Endodermal cell (in vitro differentiated cells): ENCODE measurements around the gene HLA-DQA1. TPM values are rescaled to one million over a fixed set of nuclear protein-coding genes. Genes with fewer than 3 reads are reported as not detected.

Experiments
- DNase-seq: peaks from one replicate; pipeline ENCODE4 v3.0.0-alpha.2; 2017
- H3K27ac ChIP-seq: 2 replicates; pipeline ENCODE4 v1.5.1; 2013; ENCODE audit warnings: mild to moderate bottlenecking, low read depth, low read length, moderate library complexity
- H3K27me3 ChIP-seq: 2 replicates; pipeline ENCODE4 v1.6.1; 2013; ENCODE audit warnings: mild to moderate bottlenecking, low read length, moderate library complexity; ENCODE audit not compliant: insufficient read depth, control insufficient read depth, poor library complexity, severe bottlenecking
- H3K36me3 ChIP-seq: 2 replicates; pipeline ENCODE4 v1.7.0; 2013; ENCODE audit warnings: mild to moderate bottlenecking, low read length, moderate library complexity; ENCODE audit not compliant: control insufficient read depth, insufficient read depth
- H3K4me1 ChIP-seq: one replicate; pipeline ENCODE4 v1.7.0; 2013; ENCODE audit warnings: low read length; ENCODE audit not compliant: control insufficient read depth, insufficient read depth
- H3K4me3 ChIP-seq: 2 replicates; pipeline ENCODE4 v1.5.1; 2013; ENCODE audit warnings: mild to moderate bottlenecking, low read length, moderate library complexity
- H3K9ac ChIP-seq: 2 replicates; pipeline ENCODE4 v1.6.1; 2013; ENCODE audit warnings: mild to moderate bottlenecking, low read length, moderate library complexity; ENCODE audit not compliant: poor library complexity, severe bottlenecking; ENCODE audit errors: extremely low read depth
- H3K9me3 ChIP-seq: 2 replicates; pipeline ENCODE4 v1.6.1; 2013; ENCODE audit warnings: mild to moderate bottlenecking, low read length, moderate library complexity; ENCODE audit not compliant: control insufficient read depth
- H3K27ac Mint-ChIP-seq: 2 replicates; pipeline ENCODE4 v1.8.0; 2020; ENCODE audit warnings: mixed read lengths
- H3K27me3 Mint-ChIP-seq: 2 replicates; pipeline ENCODE4 v1.8.0; 2021; ENCODE audit warnings: mild to moderate bottlenecking, mixed read lengths; ENCODE audit not compliant: insufficient read depth
- H3K36me3 Mint-ChIP-seq: 2 replicates; pipeline ENCODE4 v1.8.0; 2020; ENCODE audit warnings: low read depth, mixed read lengths
- H3K4me1 Mint-ChIP-seq: 2 replicates; pipeline ENCODE4 v1.8.0; 2020; ENCODE audit warnings: mixed read lengths
- H3K4me3 Mint-ChIP-seq: 2 replicates; pipeline ENCODE4 v1.8.0; 2020; ENCODE audit warnings: mild to moderate bottlenecking, moderate library complexity, mixed read lengths
- H3K9me3 Mint-ChIP-seq: 2 replicates; pipeline ENCODE4 v1.8.0; 2020; ENCODE audit warnings: mild to moderate bottlenecking, mixed read lengths
- CTCF ChIP-seq: fragments of 200-600 bp; sonication (generic); conservative IDR thresholded peaks from 2 replicates; pipeline ENCODE4 v1.5.0; 2021; ENCODE audit warnings: antibody characterized with exemption, mild to moderate bottlenecking
- WGBS, 2 experiments: methylation state at CpG; one replicate each; pipeline versions ENCODE4 v1.1.5 to v1.1.7; 2013; ENCODE audit warnings: missing lambda C conversion rate in 2 of 2, mixed read lengths in 1 of 2; ENCODE audit not compliant: insufficient coverage in 1 of 2, insufficient read length in 1 of 2; 5-methylcytosine and 5-hydroxymethylcytosine counted together
- total RNA-seq, 2 donors: library from RNA; stranded (reverse); fragmentation: NEBNext Ultra II Directional in 1 of 2; extraction: Animal tissue kit (Norgen Biotek cat#: 25700) in 1 of 2; gene quantifications; 2 replicates in 1 of 2; 3 replicates in 1 of 2; pipeline ENCODE4 v1.2.1, GENCODE V29; 2021

Gene HLA-DQA1
- total RNA-seq, 2 donors from 2014 or later, result 0.97 TPM; not detected in 1

GRCh38 chr6:32689531-32690501 lies 52.6 kb downstream of the HLA-DQA1 start:
- no peak for TF ChIP-seq CTCF
- H3K4me3 ChIP-seq, result no peak overlapping the region
- H3K4me1 Mint-ChIP-seq, result no peaks in the 10 kb centered on the region
- no peaks in the 10 kb centered on the region for H3K4me1 ChIP-seq
- no peak overlapping the region for H3K27ac ChIP-seq
- no peaks in the 10 kb centered on the region for H3K36me3 Mint-ChIP-seq
- DNase-seq, result no peak
- H3K9ac ChIP-seq, result no peak overlapping the region
- H3K27me3 Mint-ChIP-seq, result peaks cover 2% of the 10 kb centered on the region
- no peak overlapping the region for H3K4me3 Mint-ChIP-seq
- H3K9me3 ChIP-seq, result peaks cover 17% of the 10 kb centered on the region
- H3K27me3 ChIP-seq, result no peaks in the 10 kb centered on the region
- H3K27ac Mint-ChIP-seq, result no peak overlapping the region
- no peaks in the 10 kb centered on the region for H3K36me3 ChIP-seq
- H3K9me3 Mint-ChIP-seq, result peaks cover 7% of the 10 kb centered on the region
- 67 to 95% methylated on average over 2 to 5 of the region's 5 CpGs for WGBS, 2 experiments

- H3K4me3 Mint-ChIP-seq, result no peak overlapping the region
- no peaks in the 10 kb centered on the region for H3K36me3 Mint-ChIP-seq
- Histone ChIP-seq H3K36me3 (no peaks in the 10 kb centered on the region), H3K9ac (no peak overlapping the region), H3K4me3 (no peak overlapping the region), H3K9me3 (peaks cover 23% of the 10 kb centered on the region), H3K27me3 (no peaks in the 10 kb centered on the region), H3K4me1 (no peaks in the 10 kb centered on the region), H3K27ac (no peak overlapping the region)
- peak; percentile 75 for DNase-seq
- TF ChIP-seq CTCF, result peak; percentile 77
- H3K4me1 Mint-ChIP-seq, result no peaks in the 10 kb centered on the region
- 21% methylated on average over 1 of the region's 1 CpG; no CpG with 5 or more reads in 1 of the 2 experiments for WGBS, 2 experiments
- no peak overlapping the region for H3K27ac Mint-ChIP-seq
- H3K9me3 Mint-ChIP-seq, result peaks cover 7% of the 10 kb centered on the region
- peaks cover 4% of the 10 kb centered on the region for H3K27me3 Mint-ChIP-seq
Measured at GRCh38 chr6:32692019-32692418, 54.8 kb downstream of the HLA-DQA1 start.

Other genes with a start within 250 kb of the HLA-DQA1 start
- not detected for gene BTNL2, start 230.2 kb upstream of the HLA-DQA1 start, total RNA-seq
- gene HLA-DRA, start 197.5 kb upstream of the HLA-DQA1 start, total RNA-seq, result under 1 TPM in 1 of 2 donors, not detected in 1; 0.27 TPM
- gene HLA-DRB5, start 107.1 kb upstream of the HLA-DQA1 start, total RNA-seq, result under 1 TPM; 0.71 to 0.92 TPM
- gene HLA-DRB1, start 47.6 kb upstream of the HLA-DQA1 start, total RNA-seq, result 10 to 100 TPM in 1 of 2 donors, 1 to 10 TPM in 1; 9.9 to 14.6 TPM
- gene HLA-DQB1, start 29.3 kb downstream of the HLA-DQA1 start, total RNA-seq, result 10 to 100 TPM in 1 of 2 donors, 1 to 10 TPM in 1; 2.2 to 11.1 TPM
- not detected for gene HLA-DQA2, start 104.0 kb downstream of the HLA-DQA1 start, total RNA-seq
- not detected for gene HLA-DQB2, start 126.1 kb downstream of the HLA-DQA1 start, total RNA-seq
- gene HLA-DOB, start 179.6 kb downstream of the HLA-DQA1 start, total RNA-seq, result not detected
- gene TAP2, start 201.3 kb downstream of the HLA-DQA1 start, total RNA-seq, result 1 to 10 TPM; 3.4 to 6.6 TPM
- gene PSMB8, start 206.6 kb downstream of the HLA-DQA1 start, total RNA-seq, result 1 to 10 TPM in 1 of 2 donors, under 1 TPM in 1; 0.93 to 3.1 TPM
- gene TAP1, start 216.3 kb downstream of the HLA-DQA1 start, total RNA-seq, result 1 to 10 TPM; 2.0 to 2.6 TPM
- gene PSMB9, start 216.8 kb downstream of the HLA-DQA1 start, total RNA-seq, result not detected